AG10803 (cell line): ENCODE data around the gene DCAF6.

Experiments used
- DNase-seq: peaks from one replicate; pipeline ENCODE4 v3.0.0; 2010; ENCODE audit warnings: low read depth
- H3K4me3 ChIP-seq: 2 replicates; pipeline ENCODE4 v1.5.1; 2011; ENCODE audit warnings: mild to moderate bottlenecking, low read length, control low read depth
- TF ChIP-seq, protein P1 (sequence below): conservative IDR thresholded peaks from 2 replicates; pipeline ENCODE4 v1.5.1; 2011; ENCODE audit warnings: mild to moderate bottlenecking, low read length, control low read depth, inconsistent platforms

Gene DCAF6

DNA sequence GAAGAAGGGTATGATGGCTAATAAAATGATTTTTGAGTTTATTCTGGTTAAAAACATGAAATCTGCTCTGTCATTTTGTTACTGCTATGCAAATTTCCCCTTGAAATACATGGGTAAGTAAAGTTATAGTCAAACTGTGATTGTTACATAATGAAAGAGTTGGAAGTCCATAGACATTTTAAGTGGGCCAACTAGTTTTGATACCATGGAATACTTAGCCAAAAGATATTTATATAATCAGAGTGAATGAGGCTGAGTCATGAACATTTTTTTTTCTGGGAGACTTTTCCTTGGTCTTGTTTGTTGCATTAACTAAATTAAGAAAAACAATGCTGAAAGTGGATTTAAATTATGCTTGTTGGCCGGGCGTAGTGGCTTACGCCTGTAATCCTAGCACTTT is 58.6 kb downstream of the DCAF6 start:
- H3K4me3 ChIP-seq: no peak overlapping the region
- no peak for DNase-seq
- TF ChIP-seq, protein P1, sequence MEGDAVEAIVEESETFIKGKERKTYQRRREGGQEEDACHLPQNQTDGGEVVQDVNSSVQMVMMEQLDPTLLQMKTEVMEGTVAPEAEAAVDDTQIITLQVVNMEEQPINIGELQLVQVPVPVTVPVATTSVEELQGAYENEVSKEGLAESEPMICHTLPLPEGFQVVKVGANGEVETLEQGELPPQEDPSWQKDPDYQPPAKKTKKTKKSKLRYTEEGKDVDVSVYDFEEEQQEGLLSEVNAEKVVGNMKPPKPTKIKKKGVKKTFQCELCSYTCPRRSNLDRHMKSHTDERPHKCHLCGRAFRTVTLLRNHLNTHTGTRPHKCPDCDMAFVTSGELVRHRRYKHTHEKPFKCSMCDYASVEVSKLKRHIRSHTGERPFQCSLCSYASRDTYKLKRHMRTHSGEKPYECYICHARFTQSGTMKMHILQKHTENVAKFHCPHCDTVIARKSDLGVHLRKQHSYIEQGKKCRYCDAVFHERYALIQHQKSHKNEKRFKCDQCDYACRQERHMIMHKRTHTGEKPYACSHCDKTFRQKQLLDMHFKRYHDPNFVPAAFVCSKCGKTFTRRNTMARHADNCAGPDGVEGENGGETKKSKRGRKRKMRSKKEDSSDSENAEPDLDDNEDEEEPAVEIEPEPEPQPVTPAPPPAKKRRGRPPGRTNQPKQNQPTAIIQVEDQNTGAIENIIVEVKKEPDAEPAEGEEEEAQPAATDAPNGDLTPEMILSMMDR: no peak

DNA sequence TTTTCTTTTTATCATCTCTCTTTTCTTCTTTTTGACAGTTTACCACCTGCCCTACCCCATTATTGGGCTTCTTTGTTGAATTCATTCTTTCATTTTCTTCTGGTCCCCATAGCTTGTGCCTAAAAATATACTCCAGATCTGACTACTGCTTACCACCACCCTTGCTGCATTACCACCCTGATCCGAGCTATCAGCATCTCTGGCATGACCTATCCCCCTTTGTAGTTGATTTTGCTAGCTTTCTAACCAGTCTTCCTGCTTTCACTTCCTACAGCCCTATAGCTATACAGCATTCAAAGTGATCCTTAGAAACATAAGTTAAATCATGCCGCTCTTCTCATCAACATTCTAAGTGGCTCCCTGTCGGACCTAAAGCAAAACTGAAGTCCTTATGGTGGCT is 59.8 kb downstream of the DCAF6 start:
- H3K4me3 ChIP-seq: no peak overlapping the region
- no peak for DNase-seq
- TF ChIP-seq, protein P1: no peak

DNA sequence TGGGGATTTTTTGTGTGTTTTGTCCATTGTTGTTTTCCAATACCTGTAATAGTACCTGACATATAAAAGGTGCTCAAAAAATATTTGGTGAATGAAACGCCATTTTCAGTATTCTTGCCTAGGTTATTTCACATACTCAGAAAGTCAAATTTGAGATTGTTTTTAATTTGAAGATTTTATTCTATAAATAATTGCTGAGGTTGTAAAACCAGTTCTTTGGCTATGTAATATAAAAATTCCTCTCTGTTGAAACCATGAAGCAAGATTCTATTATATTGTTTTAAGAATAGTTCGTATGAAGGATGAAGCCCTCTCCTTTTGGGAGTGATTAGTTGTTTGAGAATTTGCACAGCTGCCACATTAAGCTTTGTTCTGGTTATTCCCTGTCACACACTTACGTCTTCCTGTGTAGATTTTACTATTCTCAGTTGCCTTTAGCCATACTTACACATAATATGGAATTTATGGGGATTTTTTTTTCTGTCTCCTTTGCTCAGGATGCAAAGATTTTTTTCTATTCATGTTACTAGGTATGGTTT is 60.6 kb downstream of the DCAF6 start:
- TF ChIP-seq, protein P1: no peak
- no peak for DNase-seq
- H3K4me3 ChIP-seq: no peak overlapping the region

DNA sequence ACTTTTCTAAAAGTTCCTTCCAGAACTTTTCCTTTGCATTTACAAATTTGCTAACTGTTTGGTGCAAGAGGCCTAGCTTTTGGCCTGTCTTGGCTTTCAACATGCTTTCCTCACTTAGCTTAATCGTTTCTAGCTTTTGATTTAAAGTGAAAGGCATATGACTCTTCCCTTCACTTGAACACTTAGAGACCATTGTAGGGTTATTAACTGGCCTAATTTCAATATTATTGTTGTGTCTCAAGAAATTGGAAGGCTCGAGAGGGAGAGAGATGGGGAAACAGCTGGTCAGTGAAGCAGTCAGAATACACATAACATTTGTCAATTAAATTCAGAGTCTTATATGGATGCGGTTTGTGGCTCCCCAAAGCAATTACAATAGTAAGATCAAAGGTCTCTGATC is 63.4 kb downstream of the DCAF6 start:
- no peak overlapping the region for H3K4me3 ChIP-seq
- TF ChIP-seq, protein P1: no peak
- DNase-seq: no peak

DNA sequence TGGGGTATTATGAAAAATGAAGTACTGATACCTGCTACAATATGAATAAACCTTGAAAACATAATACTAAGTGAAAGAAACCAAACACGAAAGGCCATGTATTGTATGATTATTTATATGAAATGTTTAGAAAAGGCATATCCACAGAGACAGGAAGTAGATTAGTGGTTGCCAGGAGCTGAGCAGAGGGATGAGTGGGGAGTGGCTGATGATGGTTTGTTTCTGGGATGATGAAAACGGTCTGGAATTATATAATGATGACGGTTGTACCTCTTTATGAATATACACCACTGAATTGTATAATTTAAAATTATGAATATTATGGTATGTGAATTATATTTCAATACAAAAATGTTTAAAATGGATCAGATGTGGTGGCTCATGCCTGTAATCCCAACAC is 64.2 kb downstream of the DCAF6 start:
- no peak overlapping the region for H3K4me3 ChIP-seq
- DNase-seq: no peak
- TF ChIP-seq, protein P1: no peak

DNA sequence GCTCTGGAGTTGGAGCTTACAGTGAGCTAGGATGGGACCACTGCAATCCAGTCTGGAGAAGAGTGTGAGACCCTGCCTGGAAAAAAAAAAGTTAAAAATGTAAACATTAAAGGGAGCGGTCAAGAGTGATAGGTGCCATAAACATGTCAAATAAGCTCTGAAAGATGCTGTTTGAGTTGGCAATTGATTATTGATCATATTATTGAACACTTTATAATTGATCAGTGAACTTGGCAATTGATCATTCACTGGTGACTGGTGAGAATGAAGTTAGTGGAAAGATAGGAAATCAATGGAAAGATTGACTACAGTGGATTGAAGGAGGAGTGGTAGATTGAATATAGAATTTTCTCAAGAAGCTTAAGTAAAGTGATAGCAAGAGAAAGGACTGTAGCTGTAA is 64.7 kb downstream of the DCAF6 start:
- DNase-seq: no peak
- H3K4me3 ChIP-seq: no peak overlapping the region
- TF ChIP-seq, protein P1: no peak

DNA sequence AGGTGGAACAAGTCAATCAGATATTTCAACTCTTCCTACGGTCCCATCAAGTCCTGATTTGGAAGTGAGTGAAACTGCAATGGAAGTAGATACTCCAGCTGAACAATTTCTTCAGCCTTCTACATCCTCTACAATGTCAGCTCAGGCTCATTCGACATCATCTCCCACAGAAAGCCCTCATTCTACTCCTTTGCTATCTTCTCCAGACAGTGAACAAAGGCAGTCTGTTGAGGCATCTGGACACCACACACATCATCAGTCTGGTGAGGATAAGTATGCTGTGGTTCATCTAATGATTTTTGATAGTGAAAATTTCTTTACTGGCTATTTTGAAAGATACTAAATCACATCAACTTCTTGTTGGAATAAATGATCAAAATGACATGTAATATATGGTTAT is 68.0 kb downstream of the DCAF6 start:
- no peak overlapping the region for H3K4me3 ChIP-seq
- no peak for DNase-seq
- TF ChIP-seq, protein P1: no peak
